Measurements from ENCODE around the gene TRIM46. TPM values are rescaled to one million over a fixed set of nuclear protein-coding genes. Genes with fewer than 3 reads are reported as not detected.
A peak's percentile ranks its signal among the peaks of the same experiment; 100 is the strongest.
"Not testable (repeated sequence)": the region's sequence is repeated elsewhere in the genome, so short reads cannot be mapped to it uniquely, and the experiment has no call there.

Gene TRIM46
- total RNA-seq, 1 experiment from 2014 or later: 4.1 TPM

DNA sequence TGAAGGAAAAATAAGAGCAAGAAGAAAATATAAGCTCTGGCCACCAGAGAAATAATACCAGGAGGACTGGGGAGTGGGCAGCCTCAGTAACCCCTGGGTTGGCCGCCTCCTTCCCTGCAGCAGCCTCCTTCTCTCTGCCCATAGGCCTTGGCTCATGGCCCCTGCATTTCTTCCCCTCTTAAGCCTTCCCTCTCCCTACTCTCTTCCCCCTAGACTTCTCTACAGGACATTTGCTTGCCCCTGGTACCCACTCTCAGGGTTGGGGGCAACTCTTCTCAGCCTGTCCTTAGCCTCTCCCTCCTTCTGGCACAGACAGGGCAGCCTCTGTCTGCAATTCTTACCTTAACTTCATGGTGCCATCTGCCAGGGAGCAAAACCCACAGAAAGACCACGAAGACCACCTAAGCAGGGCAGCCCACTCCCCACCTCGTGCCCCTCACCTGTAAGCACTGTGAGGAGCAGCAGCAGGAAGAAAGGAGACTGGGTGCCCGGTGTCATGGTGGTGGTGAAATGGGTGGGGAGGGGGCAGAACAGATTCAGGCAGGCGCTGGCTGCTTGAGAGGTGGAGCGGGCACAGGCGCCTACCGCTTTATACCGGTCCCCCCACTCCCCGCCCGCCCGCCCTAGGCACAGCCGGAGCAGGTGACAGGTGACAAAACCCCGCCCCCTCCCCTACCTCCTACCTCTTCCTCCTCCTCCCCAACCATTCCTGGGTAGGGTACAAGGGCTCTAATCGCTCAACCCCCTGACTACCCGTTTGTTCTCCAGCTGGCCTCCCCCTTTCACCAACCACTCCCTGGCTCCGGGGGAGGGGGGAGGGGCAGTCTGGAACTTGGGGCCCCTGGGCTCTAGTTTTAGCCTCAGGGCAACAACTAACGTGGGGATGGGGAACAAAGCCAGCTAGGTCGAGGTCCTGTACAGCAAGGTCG, 19.0 kb downstream of the TRIM46 start:
- intact Hi-C loops (cut with micrococcal nuclease): loop anchor here (2.0 to 5.0 kb wide), 2 partner anchors 16 to 35 kb away; no protein-coding TSS in a partner anchor
- Histone ChIP-seq H3K36me3 (ENCODE audit: low read depth, low read length) (peaks cover 4% of the 10 kb centered on the region; the same call in 1 of the 2 replicates), H3K4me2 (ENCODE audit: low read length) (peak overlapping the region; percentile 91), H3K27me3 (ENCODE audit: low read length) (no peaks in the 10 kb centered on the region), H3K9me3 (ENCODE audit: low read length) (no peaks in the 10 kb centered on the region), H3K9me2 (replicated peaks; ENCODE audit: low read length) (no peaks in the 10 kb centered on the region), H3K79me2 (ENCODE audit: low read length) (peaks cover 4% of the 10 kb centered on the region; the same call in 1 of the 2 replicates), H3K9ac (ENCODE audit: low read length) (peak overlapping the region; percentile 55), H2AFZ (ENCODE audit: low read length) (peak overlapping the region; percentile 96), H3F3A (ENCODE audit: low read length, unreplicated experiment) (no peaks in the 10 kb centered on the region), H4K20me1 (ENCODE audit: low read length) (no peaks in the 10 kb centered on the region), H3K4me1 (ENCODE audit: insufficient read depth, low read length) (peaks cover 27% of the 10 kb centered on the region), H3K27ac (ENCODE audit: low read length) (peak overlapping the region; percentile 75), H3K4me3 (ENCODE audit: low read length) (peak overlapping the region; percentile 70)
- ChIA-PET CTCF (interaction anchor here (0.6 to 2.7 kb wide), 6 partner anchors 15 to 44 kb away, joined by 4 to 25 read pairs (median 8); partner anchors contain the start of genes KRTCAP2, MTX1 and THBS3), POLR2A (ENCODE audit: unreplicated experiment) (interaction anchor here (1.2 to 2.1 kb wide), 2 partner anchors 16 to 130 kb away, joined by 3 to 8 read pairs; partner anchors contain the start of gene MTX1)
- TF ChIP-seq EZH2phosphoT487 (IDR thresholded peaks at IDR 0.05; ENCODE audit: borderline replicate concordance, low read length) (no peak), EZH2 (IDR thresholded peaks at IDR 0.05; ENCODE audit: low read length, unreplicated experiment) (no peak)
- TF ChIP-seq, protein P1, sequence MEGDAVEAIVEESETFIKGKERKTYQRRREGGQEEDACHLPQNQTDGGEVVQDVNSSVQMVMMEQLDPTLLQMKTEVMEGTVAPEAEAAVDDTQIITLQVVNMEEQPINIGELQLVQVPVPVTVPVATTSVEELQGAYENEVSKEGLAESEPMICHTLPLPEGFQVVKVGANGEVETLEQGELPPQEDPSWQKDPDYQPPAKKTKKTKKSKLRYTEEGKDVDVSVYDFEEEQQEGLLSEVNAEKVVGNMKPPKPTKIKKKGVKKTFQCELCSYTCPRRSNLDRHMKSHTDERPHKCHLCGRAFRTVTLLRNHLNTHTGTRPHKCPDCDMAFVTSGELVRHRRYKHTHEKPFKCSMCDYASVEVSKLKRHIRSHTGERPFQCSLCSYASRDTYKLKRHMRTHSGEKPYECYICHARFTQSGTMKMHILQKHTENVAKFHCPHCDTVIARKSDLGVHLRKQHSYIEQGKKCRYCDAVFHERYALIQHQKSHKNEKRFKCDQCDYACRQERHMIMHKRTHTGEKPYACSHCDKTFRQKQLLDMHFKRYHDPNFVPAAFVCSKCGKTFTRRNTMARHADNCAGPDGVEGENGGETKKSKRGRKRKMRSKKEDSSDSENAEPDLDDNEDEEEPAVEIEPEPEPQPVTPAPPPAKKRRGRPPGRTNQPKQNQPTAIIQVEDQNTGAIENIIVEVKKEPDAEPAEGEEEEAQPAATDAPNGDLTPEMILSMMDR (conservative IDR thresholded peaks at IDR 0.05; ENCODE audit: low read depth, low read length): no peak
- ATAC-seq (peak; percentile 3), DNase-seq (peak; percentile 46)
- BruUV-seq (replicated peaks): no TSS peak

DNA sequence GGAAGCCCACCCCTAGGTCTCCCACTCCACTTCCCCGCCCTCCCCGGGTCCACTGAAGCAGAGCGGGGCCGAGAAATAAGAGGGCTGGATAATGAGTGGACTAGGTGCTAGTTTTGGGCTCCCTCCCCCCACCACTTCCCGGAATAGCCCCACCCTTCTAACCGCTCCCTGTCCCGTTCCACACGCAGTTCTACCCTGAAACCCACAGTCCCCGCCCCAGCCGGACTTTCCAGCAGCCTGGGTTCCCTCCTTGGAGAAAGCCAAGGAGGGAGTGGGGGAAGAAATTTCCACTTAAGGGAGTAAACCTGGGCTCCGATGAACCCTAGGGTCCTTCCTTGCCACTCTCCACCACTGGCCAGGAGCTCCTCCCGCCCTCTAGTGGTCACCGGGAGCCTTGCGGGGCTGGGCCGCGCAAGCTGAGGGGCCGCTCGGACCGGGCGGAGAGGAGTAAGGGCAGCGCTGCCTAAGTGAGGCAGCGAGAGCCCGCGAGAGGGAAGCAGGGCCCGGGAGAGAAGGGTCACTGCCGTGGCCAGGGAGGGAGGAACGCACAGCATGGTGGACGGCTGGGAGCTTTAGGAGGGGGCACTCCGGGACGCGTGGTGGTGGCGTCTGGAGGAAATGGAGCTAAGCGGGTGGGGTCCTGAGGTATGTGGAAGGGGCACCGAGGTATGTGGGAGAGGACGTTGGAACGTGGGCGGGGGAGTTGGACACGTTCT, 19.8 kb downstream of the TRIM46 start:
- Histone ChIP-seq H4K20me1 (ENCODE audit: low read length) (no peaks in the 10 kb centered on the region), H3K27ac (ENCODE audit: low read length) (peak overlapping the region; percentile 75), H2AFZ (ENCODE audit: low read length) (peak overlapping the region; percentile 96), H3K36me3 (ENCODE audit: low read depth, low read length) (peaks cover 4% of the 10 kb centered on the region; the same call in 1 of the 2 replicates), H3K4me1 (ENCODE audit: insufficient read depth, low read length) (peaks cover 27% of the 10 kb centered on the region), H3K4me2 (ENCODE audit: low read length) (peak overlapping the region; percentile 91), H3K27me3 (ENCODE audit: low read length) (no peaks in the 10 kb centered on the region), H3K79me2 (ENCODE audit: low read length) (peaks cover 4% of the 10 kb centered on the region; the same call in 1 of the 2 replicates), H3F3A (ENCODE audit: low read length, unreplicated experiment) (no peaks in the 10 kb centered on the region), H3K9me2 (replicated peaks; ENCODE audit: low read length) (no peaks in the 10 kb centered on the region), H3K9me3 (ENCODE audit: low read length) (no peaks in the 10 kb centered on the region), H3K4me3 (ENCODE audit: low read length) (peak overlapping the region; percentile 70), H3K9ac (ENCODE audit: low read length) (peak overlapping the region; percentile 55)
- BruUV-seq (replicated peaks): TSS peak; percentile 62
- ChIA-PET POLR2A (ENCODE audit: unreplicated experiment) (interaction anchor here (0.6 to 2.1 kb wide), 4 partner anchors 13 to 129 kb away, joined by 3 to 8 read pairs (median 6); partner anchors contain the start of genes KRTCAP2 and MTX1), CTCF (interaction anchor here (0.6 to 2.7 kb wide), 8 partner anchors 14 to 43 kb away, joined by 4 to 25 read pairs (median 8); partner anchors contain the start of genes KRTCAP2, MTX1 and THBS3)
- intact Hi-C loops (cut with micrococcal nuclease): loop anchor here (2.0 to 5.0 kb wide), 2 partner anchors 17 to 34 kb away; no protein-coding TSS in a partner anchor
- ATAC-seq: peak; percentile 82
- peak; percentile 96 for DNase-seq
- TF ChIP-seq EZH2phosphoT487 (IDR thresholded peaks at IDR 0.05; ENCODE audit: borderline replicate concordance, low read length) (no peak), EZH2 (IDR thresholded peaks at IDR 0.05; ENCODE audit: low read length, unreplicated experiment) (no peak)
- TF ChIP-seq, protein P1 (conservative IDR thresholded peaks at IDR 0.05; ENCODE audit: low read depth, low read length): peak; percentile 99

DNA sequence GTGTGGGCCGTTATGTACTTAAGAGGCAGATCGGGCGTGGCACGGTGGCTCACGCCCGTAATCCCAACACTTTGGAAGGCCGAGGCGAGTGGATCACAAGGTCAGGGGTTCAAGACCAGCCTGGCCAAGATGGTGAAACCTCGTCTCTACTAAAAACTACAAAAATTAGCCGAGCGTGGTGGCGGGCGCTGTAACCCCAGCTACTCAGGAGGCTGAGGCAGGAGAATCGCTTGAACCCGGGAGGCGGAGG, 20.3 kb downstream of the TRIM46 start:
- not testable (repeated sequence) for H4K20me1 ChIP-seq (ENCODE audit: low read length); ATAC-seq; BruUV-seq (replicated peaks); H3K36me3 ChIP-seq (ENCODE audit: low read depth, low read length); H3K9me2 ChIP-seq (replicated peaks; ENCODE audit: low read length); H3K9me3 ChIP-seq (ENCODE audit: low read length); H3F3A ChIP-seq (ENCODE audit: low read length, unreplicated experiment); H3K27me3 ChIP-seq (ENCODE audit: low read length); DNase-seq; H3K79me2 ChIP-seq (ENCODE audit: low read length)
- intact Hi-C loops (cut with micrococcal nuclease): loop anchor here (2.0 to 5.0 kb wide), 2 partner anchors 17 to 33 kb away; no protein-coding TSS in a partner anchor
- peak overlapping the region; percentile 91 for H3K4me2 ChIP-seq (ENCODE audit: low read length)
- H3K27ac ChIP-seq (ENCODE audit: low read length): peak overlapping the region; percentile 75
- peak overlapping the region; percentile 55 for H3K9ac ChIP-seq (ENCODE audit: low read length)
- ChIA-PET CTCF (interaction anchor here (0.6 to 2.7 kb wide), 7 partner anchors 14 to 519 kb away, joined by 3 to 25 read pairs (median 8); partner anchors contain the start of genes KRTCAP2, MTX1 and THBS3), POLR2A (ENCODE audit: unreplicated experiment) (interaction anchor here (0.5 to 2.1 kb wide), 5 partner anchors 12 to 129 kb away, joined by 3 to 8 read pairs (median 5); partner anchors contain the start of genes KRTCAP2 and MTX1)
- H3K4me3 ChIP-seq (ENCODE audit: low read length): peak overlapping the region; percentile 70
- H3K4me1 ChIP-seq (ENCODE audit: insufficient read depth, low read length): peaks cover 27% of the 10 kb centered on the region
- H2AFZ ChIP-seq (ENCODE audit: low read length): peak overlapping the region; percentile 96

Measured in PC-3 (cell line).